RWPE2 (cell line): ENCODE results near the gene DELE1.
A peak's percentile ranks its signal among the peaks of the same experiment; 100 is the strongest.
"Not testable (repeated sequence)": the region's sequence is repeated elsewhere in the genome, so short reads cannot be mapped to it uniquely, and the experiment has no call there.

ENCODE experiments used
- ATAC-seq: fragments of 200-7000 bp; cut with Tn5 transposase; 3 replicates; pipeline ENCODE4 v1.9.1; 2021; ENCODE audit warnings: low read depth
- DNase-seq: peaks from one replicate; pipeline ENCODE4 v3.0.0-alpha.2; 2020; ENCODE audit warnings: low spot score
- H3K27ac ChIP-seq: fragments of 450-650 bp; 2 replicates; pipeline ENCODE4 v1.5.1; 2017; ENCODE audit warnings: mild to moderate bottlenecking; ENCODE audit not compliant: poor library complexity, severe bottlenecking
- H3K27me3 ChIP-seq: fragments of 250-450 bp; sonication (Bioruptor Pico); 2 replicates; pipeline ENCODE4 v1.5.1; 2021; ENCODE audit warnings: mild to moderate bottlenecking, moderate library complexity; ENCODE audit not compliant: insufficient read depth, poor library complexity, severe bottlenecking
- H3K36me3 ChIP-seq: fragments of 250-450 bp; sonication (Bioruptor Pico); 2 replicates; pipeline ENCODE4 v1.5.1; 2020; ENCODE audit warnings: low read depth, mild to moderate bottlenecking, moderate library complexity
- H3K4me1 ChIP-seq: fragments of 250-450 bp; sonication (Bioruptor Pico); 2 replicates; pipeline ENCODE4 v1.5.1; 2021; ENCODE audit warnings: mild to moderate bottlenecking, moderate library complexity; ENCODE audit not compliant: insufficient read depth, poor library complexity, severe bottlenecking
- H3K4me3 ChIP-seq: fragments of 250-450 bp; sonication (Bioruptor Pico); 2 replicates; pipeline ENCODE4 v1.5.1; 2021; ENCODE audit warnings: mild to moderate bottlenecking, moderate library complexity; ENCODE audit not compliant: severe bottlenecking
- H3K9me3 ChIP-seq: fragments of 250-450 bp; sonication (Bioruptor Pico); 2 replicates; pipeline ENCODE4 v1.5.1; 2021; ENCODE audit warnings: mild to moderate bottlenecking, moderate library complexity; ENCODE audit not compliant: severe bottlenecking
- CTCF ChIP-seq: fragments of 450-650 bp; IDR thresholded peaks from one replicate; pipeline ENCODE4 v1.5.1; 2017; ENCODE audit warnings: mild to moderate bottlenecking, moderate library complexity; ENCODE audit not compliant: poor library complexity, severe bottlenecking

The DELE1 gene

GRCh38 chr5:141917760-141918159 lies 5.9 kb upstream of the DELE1 start:
- no peaks in the 10 kb centered on the region for H3K4me1 ChIP-seq
- peaks cover 8% of the 10 kb centered on the region for H3K27me3 ChIP-seq
- H3K9me3 ChIP-seq = no peaks in the 10 kb centered on the region
- 0 out of 2 replicates have a peak, but pooled peaks cover 3% of the 10 kb centered on the region for H3K36me3 ChIP-seq
- no peak overlapping the region for H3K4me3 ChIP-seq
- TF ChIP-seq CTCF = no peak
- ATAC-seq (no peak), DNase-seq (no peak)
- no peak overlapping the region for H3K27ac ChIP-seq

- Histone ChIP-seq H3K27me3 (no peaks in the 10 kb centered on the region), H3K9me3 (no peaks in the 10 kb centered on the region), H3K4me1 (no peaks in the 10 kb centered on the region), H3K27ac (no peak overlapping the region), H3K4me3 (no peak overlapping the region), H3K36me3 (0 out of 2 replicates have a peak, but pooled peaks cover 3% of the 10 kb centered on the region)
- ATAC-seq (no peak), DNase-seq (no peak)
- TF ChIP-seq CTCF = no peak
Observed at GRCh38 chr5:141919218-141920119, 4.2 kb upstream of the DELE1 start.

DNA sequence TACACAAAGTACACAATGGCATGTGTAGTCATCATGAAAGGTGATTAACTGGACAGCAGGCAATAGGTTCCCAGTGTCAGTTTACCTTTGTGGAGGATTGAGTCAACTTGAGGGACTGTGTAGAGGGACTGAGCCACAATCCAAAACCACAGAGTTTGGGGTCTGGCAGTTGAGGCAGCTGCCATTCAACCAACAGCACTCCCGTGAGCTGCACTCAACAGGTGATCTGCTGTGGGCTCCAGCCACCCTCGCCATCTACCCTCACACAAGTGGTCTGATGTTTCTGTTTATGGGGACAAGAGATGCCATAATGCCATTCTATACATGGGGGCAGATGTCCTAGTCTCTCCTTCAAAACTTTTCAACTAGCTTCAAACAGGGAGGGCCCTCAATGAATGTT lies 2.9 kb upstream of the DELE1 start:
- Histone ChIP-seq H3K4me3 (no peak overlapping the region), H3K9me3 (no peaks in the 10 kb centered on the region), H3K4me1 (no peaks in the 10 kb centered on the region), H3K27ac (no peak overlapping the region), H3K27me3 (no peaks in the 10 kb centered on the region), H3K36me3 (peaks cover 16% of the 10 kb centered on the region)
- no peak for ATAC-seq
- DNase-seq = no peak
- no peak for TF ChIP-seq CTCF

DNA sequence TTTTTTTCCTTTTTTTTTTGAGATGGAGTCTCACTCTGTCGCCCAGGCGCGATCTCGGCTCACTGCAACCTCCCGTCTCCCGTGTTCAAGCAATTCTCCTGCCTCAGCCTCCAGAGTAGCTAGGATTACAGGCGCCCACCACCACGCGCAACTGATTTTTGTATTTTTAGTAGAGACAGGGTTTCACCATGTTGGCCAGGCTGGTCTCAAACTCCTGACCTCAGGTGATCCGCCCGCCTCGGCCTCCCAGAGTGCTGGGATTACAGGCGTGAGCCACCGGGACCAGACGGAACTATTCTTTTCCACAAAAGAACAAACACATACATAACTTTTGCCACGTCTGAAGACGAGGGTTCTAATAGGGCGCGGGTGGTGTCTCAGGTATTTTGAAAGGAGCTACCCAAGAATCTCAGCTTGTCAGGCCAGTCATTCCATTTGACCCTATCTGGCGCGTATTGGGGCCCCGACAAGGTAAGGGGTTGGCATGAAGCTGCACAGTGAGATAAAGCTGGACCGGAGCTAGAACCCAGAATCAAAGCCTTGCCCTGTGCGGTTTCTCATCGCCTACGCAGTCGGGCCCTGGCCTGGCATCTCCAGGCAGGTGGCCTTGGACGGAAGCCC lies 734 bp upstream of the DELE1 start:
- Histone ChIP-seq H3K27ac (peak overlapping the region; percentile 65), H3K4me3 (peak overlapping the region; percentile 89), H3K36me3 (peaks cover 38% of the 10 kb centered on the region)
- H3K9me3 ChIP-seq, H3K4me1 ChIP-seq, DNase-seq, H3K27me3 ChIP-seq: not testable (repeated sequence)
- peak; percentile 3; the same call in 2 of the 3 replicates for ATAC-seq

GRCh38 chr5:141926434-141926833 lies 2.8 kb downstream of the DELE1 start:
- Histone ChIP-seq H3K27me3 (no peaks in the 10 kb centered on the region), H3K4me3 (no peak overlapping the region), H3K27ac (no peak overlapping the region), H3K4me1 (no peaks in the 10 kb centered on the region), H3K9me3 (no peaks in the 10 kb centered on the region), H3K36me3 (peaks cover 71% of the 10 kb centered on the region)
- ATAC-seq (no peak), DNase-seq (no peak)
- no peak for TF ChIP-seq CTCF
